ENCODE data around the gene TOX4. TPM values are rescaled to one million over a fixed set of nuclear protein-coding genes. Genes with fewer than 3 reads are reported as not detected.

Gene TOX4
- total RNA-seq, 2 experiments from 2014 or later, result 65.2 to 65.8 TPM

GRCh38 chr14:21506557-21506956 is 29.6 kb downstream of the TOX4 start:
- CTCF ChIA-PET, result no interaction called here
- Mint-ChIP-seq H3K27ac (no peak overlapping the region), H3K4me3 (no peak overlapping the region), H3K4me1 (ENCODE audit: low read depth) (peaks cover 42% of the 10 kb centered on the region), H3K9me3 (no peaks in the 10 kb centered on the region), H3K27me3 (no peaks in the 10 kb centered on the region), H3K36me3 (ENCODE audit: low read depth) (peaks cover 48% of the 10 kb centered on the region)
- TF ChIP-seq CTCF (IDR thresholded peaks at IDR 0.05), result no peak
- ATAC-seq (no peak), DNase-seq (no peak)
- POLR2A ChIA-PET, result no interaction called here
- intact Hi-C loops (cut with micrococcal nuclease), result no loop called here

- Mint-ChIP-seq H3K4me3 (peak overlapping the region; percentile 100), H3K27me3 (no peaks in the 10 kb centered on the region), H3K27ac (peak overlapping the region; percentile 99), H3K36me3 (ENCODE audit: low read depth) (peaks cover 38% of the 10 kb centered on the region), H3K9me3 (peaks cover 3% of the 10 kb centered on the region), H3K4me1 (ENCODE audit: low read depth) (peaks cover 42% of the 10 kb centered on the region)
- no peak for ATAC-seq
- TF ChIP-seq CTCF (IDR thresholded peaks at IDR 0.05), result no peak
- ChIA-PET CTCF (interaction anchor here (1.6 to 7.6 kb wide), 4 partner anchors 11 to 32 kb away, joined by 3 to 66 read pairs (median 12); partner anchors contain the start of genes RAB2B, SALL2 and TOX4), POLR2A (interaction anchor here (1.3 to 6.7 kb wide), 5 partner anchors 11 to 47 kb away, joined by 3 to 62 read pairs (median 14); partner anchors contain the start of genes RAB2B, SALL2 and TOX4)
- intact Hi-C loops (cut with micrococcal nuclease), result no loop called here
- no peak for DNase-seq
These were observed 32.6 kb downstream of the TOX4 start for GRCh38 chr14:21509432-21510143.

- Mint-ChIP-seq H3K4me1 (ENCODE audit: low read depth) (peaks cover 32% of the 10 kb centered on the region), H3K27me3 (no peaks in the 10 kb centered on the region), H3K4me3 (peak within 1 kb of the TSS; percentile 100), H3K36me3 (ENCODE audit: low read depth) (peaks cover 34% of the 10 kb centered on the region), H3K9me3 (peaks cover 3% of the 10 kb centered on the region), H3K27ac (peak within 1 kb of the TSS; percentile 99)
- no peak for TF ChIP-seq CTCF (IDR thresholded peaks at IDR 0.05)
- DNase-seq (peak; percentile 96), ATAC-seq (peak; percentile 99)
- ChIA-PET POLR2A (interaction anchor here (0.6 to 6.7 kb wide), 17 partner anchors 9 to 1255 kb away, joined by 3 to 62 read pairs (median 5); partner anchors contain the start of genes OXA1L, RAB2B, SALL2 and TOX4), CTCF (interaction anchor here (0.9 to 7.6 kb wide), 9 partner anchors 13 to 55 kb away, joined by 3 to 66 read pairs (median 5); partner anchors contain the start of genes CHD8, RAB2B, SALL2 and TOX4)
- intact Hi-C loops (cut with micrococcal nuclease), result no loop called here
These were observed 34.0 kb downstream of the TOX4 start, which contains the start of gene METTL3 for GRCh38 chr14:21510735-21511657. TSS of gene METTL3 (minus strand) at chr14:21511340. CDS start at chr14:21511223, 117 bp downstream.

GRCh38 chr14:21514341-21514740 is 37.3 kb downstream of the TOX4 start:
- no peak overlapping the region for H3K4me3 Mint-ChIP-seq
- ChIA-PET CTCF (interaction anchor here (0.7 to 7.6 kb wide), 3 partner anchors 16 to 357 kb away, joined by 3 to 66 read pairs (median 3); no protein-coding TSS in a partner anchor), POLR2A (interaction anchor here (6.7 kb wide), 1 partner anchor 10 kb away, joined by 62 read pairs; the partner anchor contains the start of gene SALL2)
- H3K36me3 Mint-ChIP-seq (ENCODE audit: low read depth), result peaks cover 10% of the 10 kb centered on the region
- H3K27ac Mint-ChIP-seq, result no peak overlapping the region
- intact Hi-C loops (cut with micrococcal nuclease), result no loop called here
- TF ChIP-seq CTCF (IDR thresholded peaks at IDR 0.05), result no peak
- no peaks in the 10 kb centered on the region for H3K27me3 Mint-ChIP-seq
- H3K9me3 Mint-ChIP-seq, result peaks cover 3% of the 10 kb centered on the region
- H3K4me1 Mint-ChIP-seq (ENCODE audit: low read depth), result peaks cover 13% of the 10 kb centered on the region
- no peak for DNase-seq
- no peak for ATAC-seq

Data from activated CD8-positive, alpha-beta T cell treated with anti-CD3 and anti-CD28 coated beads for 36 hours (primary cell).